Transverse colon (tissue), 4 donors: Measurements from ENCODE around the gene VSTM4.

Experiments used
- CTCF ChIP-seq, 5 experiments: fragments of 200-600 bp in 3 of 5; fragments of 450-650 bp in 2 of 5; sonication (generic) in 3 of 5; IDR thresholded peaks; 1 replicate in 2 of 5; 2 replicates in 3 of 5; pipeline ENCODE4 v1.5.1; 2016 to 2017; ENCODE audit warnings: antibody characterized with exemption in 5 of 5, inconsistent platforms in 3 of 5, mild to moderate bottlenecking in 2 of 5, moderate library complexity in 1 of 5
- EP300 ChIP-seq: sonication (generic); formaldehyde crosslinking; IDR thresholded peaks from one replicate; pipeline ENCODE4 v1.6.1; 2017; ENCODE audit warnings: antibody characterized with exemption, low read depth
- POLR2AphosphoS5 ChIP-seq, 3 donors: sonication (generic); formaldehyde crosslinking; IDR thresholded peaks; one replicate each; pipeline ENCODE4 v1.6.1; 2016; ENCODE audit warnings: antibody characterized with exemption in 3 of 3

- no peak for TF ChIP-seq POLR2AphosphoS5 (IDR thresholded peaks at IDR 0.05)
- no peak for TF ChIP-seq CTCF (IDR thresholded peaks at IDR 0.05)
- TF ChIP-seq EP300 = no peak
Observed at GRCh38 chr10:49072166-49072885, 43.0 kb downstream of the VSTM4 start.
